Measurements from ENCODE around the gene PRX.
A peak's percentile ranks its signal among the peaks of the same experiment; 100 is the strongest.

Gene PRX

DNA sequence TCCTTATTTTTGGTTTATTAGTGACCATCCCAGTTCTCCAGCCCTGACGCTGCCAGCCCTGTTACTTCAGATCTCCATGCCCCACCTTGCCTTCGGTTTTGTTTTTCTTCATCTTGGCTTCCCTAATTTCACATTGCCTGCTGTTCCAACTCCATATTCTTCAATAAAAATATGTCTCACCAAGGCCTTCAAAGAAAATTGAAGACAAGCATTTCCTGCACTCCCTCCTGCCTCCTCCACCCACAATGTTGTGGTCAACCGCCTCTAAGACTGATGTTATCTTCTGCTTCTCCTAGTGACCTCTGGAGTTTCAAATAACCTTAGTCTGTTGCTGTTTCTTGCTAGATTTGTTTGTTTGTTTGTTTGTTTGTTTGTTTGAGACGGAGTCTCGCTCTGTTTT, 50.1 kb downstream of the PRX start:
- DNase-seq: no peak

DNA sequence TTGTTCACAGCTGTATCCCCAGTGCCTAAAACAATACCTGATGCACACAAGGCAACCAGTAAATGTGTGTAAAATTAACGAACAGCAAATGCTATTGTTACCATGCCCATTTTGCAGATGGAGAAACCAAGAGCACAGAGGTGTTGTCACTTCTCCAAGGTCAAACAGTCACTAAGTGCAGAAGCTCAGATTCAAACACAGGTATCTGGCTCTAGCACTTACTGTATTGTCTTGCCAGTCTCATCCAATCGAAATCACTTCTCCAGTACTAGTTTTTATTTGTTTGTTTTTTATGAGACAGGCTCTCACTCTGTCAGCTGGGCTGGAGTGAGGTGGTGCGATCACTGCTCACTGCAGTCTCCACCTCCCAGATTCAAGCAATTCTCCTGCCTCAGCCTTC, 51.0 kb downstream of the PRX start:
- no peak for DNase-seq

DNA sequence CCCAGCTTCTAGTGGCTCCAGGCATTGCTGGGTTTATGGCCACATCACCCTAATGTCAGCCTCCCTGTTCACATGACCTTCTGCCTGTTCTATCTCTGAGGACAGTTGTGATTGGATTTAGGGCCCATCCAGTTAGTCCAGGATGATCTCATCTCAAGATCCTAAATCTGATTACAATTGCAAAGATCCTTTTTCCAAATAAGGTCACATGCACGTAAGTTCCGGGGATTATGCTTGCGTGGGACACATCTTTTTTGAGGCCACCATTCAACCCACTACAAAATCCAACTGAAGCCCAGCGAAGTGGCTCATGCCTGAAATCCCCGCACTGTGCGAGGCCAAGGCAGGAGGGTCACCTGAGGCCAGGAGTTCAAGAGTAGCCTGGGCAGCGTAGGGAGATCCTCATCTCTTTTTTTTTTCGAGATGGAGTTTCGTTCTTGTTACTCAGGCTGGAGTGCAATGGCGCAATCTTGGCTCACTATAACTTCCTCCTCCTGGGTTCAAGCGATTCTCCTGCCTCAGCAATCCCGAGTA, 52.4 kb downstream of the PRX start:
- DNase-seq: no peak

DNA sequence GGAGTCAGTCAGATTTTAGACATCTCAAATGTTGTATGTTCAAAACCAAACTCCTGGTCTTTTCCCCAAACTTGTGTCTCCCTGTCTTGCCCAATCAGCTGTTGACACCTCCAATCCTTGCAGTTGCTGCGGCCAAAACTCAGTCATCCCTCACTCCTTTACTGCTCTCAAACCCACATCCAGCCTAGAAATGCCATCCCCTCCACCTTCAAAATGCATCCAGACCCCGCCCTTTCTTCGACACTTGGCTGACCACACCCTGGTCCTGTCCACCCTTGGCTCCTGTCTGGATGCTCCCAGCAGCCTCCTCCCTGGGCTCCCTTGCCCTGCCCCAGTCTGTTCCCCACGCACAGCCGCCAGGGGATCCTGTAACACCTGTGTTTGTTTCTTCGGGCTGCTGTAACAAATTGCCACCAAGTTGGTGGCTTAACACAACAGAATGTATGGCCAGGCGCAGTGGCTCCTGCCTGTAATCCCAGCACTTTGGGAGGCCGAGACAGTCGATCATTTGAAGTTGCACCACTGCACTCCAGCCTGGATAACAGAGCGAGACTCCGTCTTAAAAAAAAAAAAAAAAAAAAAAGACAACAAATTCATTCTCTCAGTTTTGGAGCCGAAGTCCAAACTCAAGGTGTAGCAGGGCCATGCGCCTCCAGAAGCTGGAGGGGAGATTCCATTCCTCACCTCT, 53.0 kb downstream of the PRX start:
- no peak for DNase-seq

DNA sequence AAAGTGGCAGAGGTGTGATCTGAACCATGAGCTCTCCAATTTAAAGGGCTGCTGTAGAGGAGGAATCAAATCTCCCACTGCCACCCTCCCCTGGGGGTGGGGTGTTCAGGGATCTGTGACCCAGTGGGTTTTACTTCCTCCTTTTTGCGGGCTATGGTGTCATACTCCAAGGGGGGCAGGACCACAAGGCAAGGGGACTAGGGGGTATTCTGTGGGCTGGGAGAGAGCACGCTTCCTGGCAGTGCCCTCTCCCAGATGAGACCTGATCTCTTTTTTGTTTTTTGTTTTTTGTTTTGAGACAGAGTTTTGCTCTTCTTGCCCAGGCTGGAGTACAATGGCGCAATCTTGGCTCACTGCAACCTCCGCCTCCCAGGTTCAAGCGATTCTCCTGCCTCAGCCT, 54.4 kb downstream of the PRX start:
- DNase-seq: no peak

DNA sequence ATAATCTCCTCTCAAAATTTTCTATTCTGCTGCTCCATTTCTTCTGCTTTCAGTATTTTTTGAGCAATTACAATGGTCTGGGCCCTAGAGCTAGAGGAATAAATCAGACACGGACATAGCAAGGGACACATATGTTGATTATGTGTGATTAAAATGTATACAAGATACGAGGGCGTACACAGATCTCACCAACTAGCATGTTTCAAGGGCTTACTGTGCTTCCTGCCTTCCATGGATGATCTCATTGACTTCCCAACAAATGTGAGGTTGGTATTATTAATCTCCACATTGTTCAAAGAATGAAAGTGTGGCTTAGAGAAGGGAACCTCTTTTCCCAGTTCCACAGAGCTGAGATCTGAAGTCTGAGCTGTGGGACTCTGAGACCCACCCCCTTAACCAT, 55.5 kb downstream of the PRX start:
- DNase-seq: peak; percentile 11

DNA sequence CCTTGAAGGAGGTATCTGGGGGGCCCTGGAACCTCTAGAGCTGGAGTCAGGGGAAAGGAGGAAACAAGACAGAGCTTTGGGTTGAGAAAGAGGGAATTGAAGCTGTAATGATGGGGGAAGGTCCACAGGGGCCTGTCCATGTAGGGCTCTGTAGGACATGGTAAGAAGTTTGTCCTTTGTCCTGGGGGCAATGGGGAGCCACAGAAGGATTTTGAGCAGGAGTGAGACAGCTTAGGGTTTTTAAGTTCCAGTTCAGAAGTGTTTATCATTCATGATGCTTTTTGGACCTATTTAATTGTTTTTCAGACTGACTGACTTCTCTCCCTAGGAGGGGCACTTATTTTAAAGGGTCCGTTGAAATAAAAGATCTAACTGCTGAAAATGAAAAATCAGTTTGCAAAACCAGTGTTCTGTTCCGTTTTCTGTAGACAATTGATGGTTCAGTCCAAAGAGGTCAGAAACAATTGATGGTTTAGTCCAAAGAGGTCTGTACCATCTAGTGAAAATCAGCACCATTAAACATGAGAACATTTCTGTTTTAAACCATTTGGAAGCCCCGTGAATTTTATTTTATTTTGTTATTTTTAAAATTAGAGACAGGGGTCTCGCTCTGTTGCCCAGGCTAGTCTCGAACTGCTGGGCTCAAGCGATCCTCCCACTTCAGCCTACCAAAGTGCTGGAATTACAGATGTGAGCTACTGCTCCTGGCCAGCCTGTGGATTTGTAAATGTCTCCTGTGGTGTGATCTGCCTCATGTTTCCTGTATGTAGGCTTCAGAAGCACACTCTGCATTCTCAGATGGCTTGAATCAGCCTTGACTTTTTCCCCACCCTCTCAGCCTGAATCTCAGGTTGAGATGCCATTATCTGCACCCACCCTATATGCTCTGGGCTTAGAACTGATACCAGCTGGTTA, 56.2 kb downstream of the PRX start:
- peak; percentile 16 for DNase-seq

DNA sequence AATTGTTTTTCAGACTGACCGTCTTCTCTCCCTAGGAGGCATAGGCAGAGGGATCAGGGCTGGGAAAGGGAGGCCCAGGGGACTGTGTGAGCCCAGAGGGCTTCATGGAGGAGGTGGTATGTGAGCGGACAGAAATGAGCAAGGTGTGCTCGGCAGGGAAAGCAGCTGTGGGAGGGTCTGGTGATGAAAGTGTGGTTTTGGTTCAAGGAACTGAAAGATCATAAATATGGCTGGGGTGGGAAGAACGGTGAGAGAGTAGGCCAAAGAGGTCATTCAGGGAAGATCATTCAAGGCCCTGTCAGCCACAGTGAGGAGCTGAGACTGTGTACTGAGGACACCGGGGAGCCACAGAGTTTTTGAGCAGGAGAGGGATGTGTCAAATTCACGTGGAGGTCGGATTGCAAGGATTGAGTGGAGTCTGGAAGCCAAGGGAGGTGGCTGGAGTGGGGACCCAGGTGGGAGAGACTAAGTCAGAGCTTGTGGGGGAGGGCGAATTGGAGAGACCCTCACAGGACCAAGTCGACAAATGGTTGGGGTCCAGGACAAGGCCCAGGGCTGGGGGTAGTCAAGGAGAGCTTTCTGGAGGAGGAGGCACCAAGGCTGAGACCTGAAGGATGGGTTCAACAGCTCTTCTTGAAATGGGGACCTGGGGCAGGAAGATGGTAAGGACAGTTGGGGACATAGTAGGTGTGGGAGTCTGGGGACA, 57.0 kb downstream of the PRX start:
- no peak for DNase-seq

DNA sequence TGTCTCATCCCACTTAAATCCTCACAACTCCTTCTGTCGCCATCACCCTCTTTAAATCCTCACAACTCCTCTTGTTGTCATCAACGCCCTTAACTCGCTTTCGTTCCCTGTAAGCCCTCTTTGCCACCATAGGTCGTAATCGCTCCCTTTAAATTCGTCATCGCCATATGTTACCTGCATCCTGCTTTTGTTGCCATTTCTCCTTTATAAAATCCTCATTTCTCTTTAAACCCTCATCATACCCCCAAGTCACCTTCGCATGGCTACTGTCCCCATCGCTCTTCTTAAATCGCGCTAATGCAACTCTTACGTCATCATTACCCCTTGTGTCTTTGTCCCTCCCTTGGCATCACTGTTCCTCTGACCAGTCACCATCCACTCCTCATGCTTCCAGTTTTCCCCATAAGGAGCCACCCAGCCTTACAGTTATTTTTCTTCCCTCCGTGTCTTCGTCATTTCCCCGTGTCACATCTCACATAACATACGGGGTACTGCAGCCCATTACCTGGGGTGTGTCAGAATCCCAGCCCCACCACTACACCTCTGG, 64.1 kb downstream of the PRX start:
- DNase-seq: peak; percentile 59

DNA sequence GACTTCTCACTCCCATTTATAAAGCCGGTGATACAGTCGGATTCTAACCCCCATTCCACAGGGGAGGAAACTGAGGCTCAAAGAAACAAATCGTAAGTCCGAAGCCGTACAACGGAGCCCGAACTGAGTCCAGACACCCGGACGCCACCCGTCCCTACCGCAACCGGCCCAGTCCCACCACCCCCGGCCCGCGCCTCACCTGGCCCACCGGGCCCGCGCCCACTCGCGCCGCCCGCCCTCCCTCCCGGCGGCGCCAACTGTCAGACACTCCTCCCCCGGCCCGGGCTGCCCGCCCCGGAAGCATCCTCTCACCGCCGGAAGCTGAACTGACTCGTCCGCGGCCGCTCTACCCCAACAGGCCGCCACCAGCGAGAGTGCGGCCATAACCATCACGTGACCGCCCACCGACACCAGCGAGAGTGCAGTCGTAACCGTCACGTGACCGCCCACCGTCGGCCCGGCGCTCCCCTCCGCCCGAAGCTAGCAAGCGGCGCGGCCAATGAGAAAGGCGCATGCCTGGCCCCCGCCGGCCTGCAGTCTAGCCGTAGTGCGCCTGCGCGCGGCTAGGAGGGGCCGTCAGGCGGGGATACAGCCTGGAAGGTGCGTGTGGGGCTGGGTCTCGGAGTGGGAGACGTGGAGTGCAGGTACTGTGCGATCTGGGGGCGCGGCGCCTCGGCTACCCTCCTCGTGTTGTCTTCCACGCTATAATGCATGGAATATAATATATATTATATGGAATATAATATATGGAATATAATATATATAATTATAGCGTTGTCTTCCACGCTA, 64.9 kb downstream of the PRX start, which contains the start of the genes C19orf47 and PLD3:
C19orf47 (minus strand) TSS at position 273 of the 789 bp plus-strand sequence. CDS start 6,540 bp downstream, outside the sequence.
PLD3 (plus strand) TSS at position 571 of the 789 bp plus-strand sequence. CDS start 17,789 bp downstream, outside the sequence.
- peak; percentile 99 for DNase-seq

DNA sequence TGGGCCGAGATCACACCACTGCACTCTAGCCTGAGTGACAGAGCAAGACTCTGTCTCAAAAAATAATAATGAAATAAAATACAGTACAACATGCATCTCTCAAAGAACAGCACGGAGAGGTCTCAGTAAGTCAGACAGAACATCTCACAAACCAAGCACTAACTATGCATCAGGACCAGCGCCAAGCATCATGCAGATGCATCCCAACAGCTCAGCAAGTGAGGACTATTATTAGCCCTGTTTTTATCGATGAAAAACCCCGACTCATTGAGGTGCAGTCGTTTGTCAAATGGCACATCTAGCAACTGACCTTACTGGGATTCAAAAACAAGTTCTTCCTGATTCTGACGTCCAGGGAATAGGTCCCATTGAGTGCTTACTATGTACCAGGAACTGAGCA, 68.8 kb downstream of the PRX start:
- DNase-seq: no peak
